Measurements from ENCODE around the gene TBC1D5. TPM values are rescaled to one million over a fixed set of nuclear protein-coding genes. Genes with fewer than 3 reads are reported as not detected.

Gene TBC1D5
- total and polyA plus RNA-seq, 12 donors, result 6.7 to 35.6 (median 30.5) TPM

DNA sequence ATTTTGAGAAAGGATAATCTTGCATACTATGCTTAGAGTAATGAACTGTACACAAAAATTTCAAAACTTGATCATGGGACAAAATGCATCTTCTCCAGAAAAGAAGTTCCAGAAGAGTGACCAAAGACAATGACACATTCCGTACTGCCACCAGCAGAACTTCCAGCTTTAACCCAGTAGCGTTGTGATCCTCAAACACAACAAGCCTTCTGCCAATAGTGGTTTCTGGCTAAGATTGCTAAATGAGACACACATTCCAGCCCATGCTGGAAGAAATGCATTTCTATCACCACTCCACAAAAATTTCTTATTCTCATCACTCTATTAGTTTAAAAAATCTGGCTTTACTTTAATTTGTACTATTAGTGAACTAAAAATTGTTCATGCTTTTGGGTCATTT, 334.9 kb downstream of the TBC1D5 start:
- intact Hi-C loops (cut with DNase I), result no loop called here
- Histone ChIP-seq H3K9me3 (no peaks in the 10 kb centered on the region), H3K4me1 (no peaks in the 10 kb centered on the region), H3K4me3 (no peak overlapping the region), H3K36me3 (peaks cover 0 to 38% (median 6%) of the 10 kb centered on the region in 9 donors), H3K27me3 (no peaks in the 10 kb centered on the region), H3K27ac (no peak overlapping the region)
- no peak for DNase-seq
- TF ChIP-seq, protein P1, sequence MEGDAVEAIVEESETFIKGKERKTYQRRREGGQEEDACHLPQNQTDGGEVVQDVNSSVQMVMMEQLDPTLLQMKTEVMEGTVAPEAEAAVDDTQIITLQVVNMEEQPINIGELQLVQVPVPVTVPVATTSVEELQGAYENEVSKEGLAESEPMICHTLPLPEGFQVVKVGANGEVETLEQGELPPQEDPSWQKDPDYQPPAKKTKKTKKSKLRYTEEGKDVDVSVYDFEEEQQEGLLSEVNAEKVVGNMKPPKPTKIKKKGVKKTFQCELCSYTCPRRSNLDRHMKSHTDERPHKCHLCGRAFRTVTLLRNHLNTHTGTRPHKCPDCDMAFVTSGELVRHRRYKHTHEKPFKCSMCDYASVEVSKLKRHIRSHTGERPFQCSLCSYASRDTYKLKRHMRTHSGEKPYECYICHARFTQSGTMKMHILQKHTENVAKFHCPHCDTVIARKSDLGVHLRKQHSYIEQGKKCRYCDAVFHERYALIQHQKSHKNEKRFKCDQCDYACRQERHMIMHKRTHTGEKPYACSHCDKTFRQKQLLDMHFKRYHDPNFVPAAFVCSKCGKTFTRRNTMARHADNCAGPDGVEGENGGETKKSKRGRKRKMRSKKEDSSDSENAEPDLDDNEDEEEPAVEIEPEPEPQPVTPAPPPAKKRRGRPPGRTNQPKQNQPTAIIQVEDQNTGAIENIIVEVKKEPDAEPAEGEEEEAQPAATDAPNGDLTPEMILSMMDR (IDR thresholded peaks at IDR 0.05), result no peak
- 86 to 88% methylated on average over 2 of the region's 2 CpGs for WGBS, 2 donors
- no peak for ATAC-seq

DNA sequence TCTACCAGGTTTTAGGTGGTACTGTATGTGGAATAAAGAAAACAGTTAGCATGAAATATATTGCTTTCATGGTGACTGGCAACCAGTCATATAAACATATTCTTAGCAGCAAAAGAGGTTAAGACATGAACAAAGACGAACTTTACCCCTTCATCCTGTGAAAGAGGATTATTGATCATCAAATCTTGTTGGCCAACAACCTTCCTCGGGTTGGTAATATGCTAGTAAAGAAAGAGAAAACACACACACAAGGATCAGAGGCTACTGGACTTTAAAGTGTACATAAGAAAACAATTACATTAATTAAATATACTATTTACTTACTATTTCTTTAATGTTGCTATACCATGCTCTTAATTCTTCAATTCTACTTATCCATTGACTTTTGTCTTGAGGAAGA, 337.9 kb downstream of the TBC1D5 start:
- H3K9me3 ChIP-seq, result no peaks in the 10 kb centered on the region
- 94% methylated on average over 2 of the region's 2 CpGs for WGBS, 2 donors
- H3K27ac ChIP-seq, result no peak overlapping the region
- H3K4me1 ChIP-seq, result no peaks in the 10 kb centered on the region
- no peaks in the 10 kb centered on the region for H3K27me3 ChIP-seq
- TF ChIP-seq, protein P1 (IDR thresholded peaks at IDR 0.05), result no peak
- ATAC-seq (no peak), DNase-seq (no peak)
- peaks cover 0 to 63% (median 6%) of the 10 kb centered on the region in 9 donors for H3K36me3 ChIP-seq
- intact Hi-C loops (cut with DNase I), result no loop called here
- H3K4me3 ChIP-seq, result no peak overlapping the region

- intact Hi-C loops (cut with DNase I), result no loop called here
- no peaks in the 10 kb centered on the region for H3K4me1 ChIP-seq
- no peaks in the 10 kb centered on the region for H3K27me3 ChIP-seq
- DNase-seq, result no peak
- 95 to 96% methylated on average over 3 of the region's 3 CpGs for WGBS, 2 donors
- ATAC-seq, result no peak
- H3K9me3 ChIP-seq, result no peaks in the 10 kb centered on the region
- no peak overlapping the region for H3K4me3 ChIP-seq
- TF ChIP-seq, protein P1 (IDR thresholded peaks at IDR 0.05), result no peak
- H3K27ac ChIP-seq, result no peak overlapping the region
- H3K36me3 ChIP-seq, result peaks cover 0 to 69% (median 6%) of the 10 kb centered on the region in 9 donors
Measured at GRCh38 chr3:17402442-17402841, 340.0 kb downstream of the TBC1D5 start.

GRCh38 chr3:17401912-17402311, 340.5 kb downstream of the TBC1D5 start:
- intact Hi-C loops (cut with DNase I), result no loop called here
- DNase-seq, result no peak
- Histone ChIP-seq H3K9me3 (no peaks in the 10 kb centered on the region), H3K36me3 (peaks cover 0 to 74% (median 6%) of the 10 kb centered on the region in 9 donors), H3K27ac (no peak overlapping the region), H3K4me1 (no peaks in the 10 kb centered on the region), H3K4me3 (no peak overlapping the region), H3K27me3 (no peaks in the 10 kb centered on the region)
- TF ChIP-seq, protein P1 (IDR thresholded peaks at IDR 0.05), result no peak
- ATAC-seq, result peak in 3 of 8 donors; percentile 46 to 100 (median 61)
- 50 to 98% methylated on average over 1 of the region's 1 CpG for WGBS, 2 donors
